ENCODE data around the gene TXNRD1. TPM values are rescaled to one million over a fixed set of nuclear protein-coding genes. Genes with fewer than 3 reads are reported as not detected.

The TXNRD1 gene
- total and polyA plus RNA-seq, 7 donors = 55.9 to 188 (median 121) TPM

GRCh38 chr12:104218935-104219334 is 3.4 kb downstream of the TXNRD1 start:
- 90 to 93% methylated on average over 1 of the region's 1 CpG for WGBS, 2 donors
- Histone ChIP-seq H3K36me3 (no peaks in the 10 kb centered on the region), H3K27ac (peak overlapping the region; percentile 67 to 87 (median 82)), H3K27me3 (no peaks in the 10 kb centered on the region), H3K9me3 (no peaks in the 10 kb centered on the region), H3K4me1 (peaks cover 0 to 42% (median 29%) of the 10 kb centered on the region in 4 donors), H3K4me3 (no peak overlapping the region)
- intact Hi-C loops (cut with DNase I) = loop anchor here (2.0 to 5.0 kb wide), 3 partner anchors 42 to 83 kb away; partner anchors contain the start of gene EID3
- TF ChIP-seq POLR2A (IDR thresholded peaks at IDR 0.05) (no peak), CTCF (IDR thresholded peaks at IDR 0.05) (no peak), EP300 (IDR thresholded peaks at IDR 0.05) (no peak), POLR2AphosphoS5 (IDR thresholded peaks at IDR 0.05) (no peak)
- no peak for DNase-seq

GRCh38 chr12:104219361-104219892 is 3.8 kb downstream of the TXNRD1 start:
- intact Hi-C loops (cut with DNase I) = loop anchor here (2.0 to 5.0 kb wide), 3 partner anchors 42 to 83 kb away; partner anchors contain the start of gene EID3
- Histone ChIP-seq H3K4me1 (peaks cover 0 to 42% (median 29%) of the 10 kb centered on the region in 4 donors), H3K27me3 (no peaks in the 10 kb centered on the region), H3K4me3 (no peak overlapping the region), H3K27ac (peak overlapping the region; percentile 67 to 87 (median 82)), H3K9me3 (no peaks in the 10 kb centered on the region), H3K36me3 (no peaks in the 10 kb centered on the region)
- no peak for DNase-seq
- 36 to 49% methylated on average over 4 of the region's 4 CpGs for WGBS, 2 donors
- no peak for TF ChIP-seq CTCF (IDR thresholded peaks at IDR 0.05)
- TF ChIP-seq POLR2AphosphoS5 (IDR thresholded peaks at IDR 0.05) = peak; percentile 66 to 91 (median 73)
- peak; percentile 56 to 95 (median 85) for TF ChIP-seq EP300 (IDR thresholded peaks at IDR 0.05)

- TF ChIP-seq CTCF (IDR thresholded peaks at IDR 0.05) (no peak), EP300 (IDR thresholded peaks at IDR 0.05) (no peak), POLR2AphosphoS5 (IDR thresholded peaks at IDR 0.05) (no peak), POLR2A (IDR thresholded peaks at IDR 0.05) (no peak)
- Histone ChIP-seq H3K9me3 (no peaks in the 10 kb centered on the region), H3K27me3 (no peaks in the 10 kb centered on the region), H3K4me3 (no peak overlapping the region), H3K36me3 (no peaks in the 10 kb centered on the region), H3K27ac (peak overlapping the region; percentile 67 to 87 (median 82)), H3K4me1 (peaks cover 0 to 42% (median 29%) of the 10 kb centered on the region in 4 donors)
- intact Hi-C loops (cut with DNase I) = loop anchor here (2.0 to 5.0 kb wide), 3 partner anchors 43 to 82 kb away; partner anchors contain the start of gene EID3
- DNase-seq = no peak
- WGBS, 2 donors = 24 to 47% methylated on average over 4 of the region's 4 CpGs
Observed at GRCh38 chr12:104219908-104220404, 4.4 kb downstream of the TXNRD1 start.

GRCh38 chr12:104220931-104221330 is 5.4 kb downstream of the TXNRD1 start:
- Histone ChIP-seq H3K4me1 (peaks cover 0 to 40% (median 26%) of the 10 kb centered on the region in 4 donors), H3K27ac (peak overlapping the region; percentile 7 to 87 (median 82)), H3K4me3 (no peak overlapping the region), H3K27me3 (no peaks in the 10 kb centered on the region), H3K9me3 (no peaks in the 10 kb centered on the region), H3K36me3 (no peaks in the 10 kb centered on the region)
- 95 to 96% methylated on average over 6 of the region's 6 CpGs for WGBS, 2 donors
- no peak for DNase-seq
- TF ChIP-seq EP300 (IDR thresholded peaks at IDR 0.05) (no peak), POLR2AphosphoS5 (IDR thresholded peaks at IDR 0.05) (no peak), CTCF (IDR thresholded peaks at IDR 0.05) (no peak)
- intact Hi-C loops (cut with DNase I) = no loop called here
